SK-N-SH (cell line): ENCODE results near the gene MAST4. TPM values are rescaled to one million over a fixed set of nuclear protein-coding genes. Genes with fewer than 3 reads are reported as not detected.

Experiments
- CTCF ChIA-PET: fragments of 300-600, 350-600 bp; formaldehyde crosslinking; extraction: SDS; loops from one replicate; lab custom pipeline; 2021; lab: Yijun Ruan, JAX
- POLR2A ChIA-PET: fragments of 350-600 bp; sonication (Branson Sonifier 250); formaldehyde crosslinking; extraction: SDS; loops from one replicate; lab custom pipeline; 2020; ENCODE audit warnings: antibody characterized with exemption, inconsistent platforms; lab: Yijun Ruan, JAX
- DNase-seq: peaks from one replicate; pipeline ENCODE4 v3.0.0; 2012
- H2AFZ ChIP-seq: fragments of 200-600 bp; sonication (generic); 2 replicates; pipeline ENCODE4 v1.8.1; 2016; ENCODE audit warnings: antibody characterized with exemption, mild to moderate bottlenecking, low read depth
- H3F3A ChIP-seq: fragments of 200-600 bp; sonication (generic); replicated peaks from 2 replicates; pipeline ENCODE3; 2016; ENCODE audit warnings: antibody characterized with exemption, mild to moderate bottlenecking; ENCODE audit not compliant: insufficient read depth
- H3K27ac ChIP-seq, 2 experiments: fragments of 200-500 bp in 1 of 2; fragments of 200-600 bp in 1 of 2; sonication (Bioruptor generic) in 1 of 2; sonication (generic), shearing (Covaris generic) in 1 of 2; 2 replicates each; pipeline versions ENCODE4 v1.5.1 to v1.6.1; 2014 to 2016; ENCODE audit warnings: low read depth in 2 of 2, inconsistent platforms in 1 of 2, low read length in 1 of 2, mild to moderate bottlenecking in 1 of 2, mixed read lengths in 1 of 2
- H3K27me3 ChIP-seq: fragments of 200-600 bp; sonication (generic), shearing (Covaris generic); 2 replicates; pipeline ENCODE4 v1.6.1; 2016; ENCODE audit warnings: mixed run types; ENCODE audit not compliant: insufficient read depth
- H3K36me3 ChIP-seq, 2 experiments: fragments of 200-500 bp in 1 of 2; fragments of 200-600 bp in 1 of 2; sonication (Bioruptor generic) in 1 of 2; sonication (generic) in 1 of 2; replicated peaks in 1 of 2; 2 replicates each; pipeline versions ENCODE3 to v1.5.1; 2014 to 2016; ENCODE audit warnings: low read length in 1 of 2, mild to moderate bottlenecking in 1 of 2; ENCODE audit not compliant: insufficient read depth in 2 of 2, control insufficient read depth in 1 of 2
- H3K4me1 ChIP-seq, 2 experiments: fragments of 200-500 bp in 1 of 2; fragments of 200-600 bp in 1 of 2; sonication (Bioruptor generic) in 1 of 2; sonication (generic), shearing (Covaris generic) in 1 of 2; 2 replicates each; pipeline versions ENCODE4 v1.5.1 to v1.6.1; 2014 to 2016; ENCODE audit warnings: low read depth in 1 of 2, low read length in 1 of 2, mixed run types in 1 of 2; ENCODE audit not compliant: insufficient read depth in 2 of 2, control insufficient read depth in 1 of 2
- H3K4me2 ChIP-seq: fragments of 200-600 bp; sonication (generic), shearing (Covaris generic); 2 replicates; pipeline ENCODE4 v1.6.1; 2017; ENCODE audit warnings: mixed run types
- H3K4me3 ChIP-seq, 2 experiments: fragments of 200-500 bp in 1 of 2; fragments of 200-600 bp in 1 of 2; sonication (Bioruptor generic) in 1 of 2; sonication (generic), shearing (Covaris generic) in 1 of 2; 2 replicates each; pipeline versions ENCODE4 v1.5.1 to v1.8.1; 2014 to 2016; ENCODE audit warnings: low read depth in 2 of 2, inconsistent platforms in 1 of 2, low read length in 1 of 2, mild to moderate bottlenecking in 1 of 2, mixed read lengths in 1 of 2, moderate library complexity in 1 of 2
- H3K79me2 ChIP-seq: fragments of 200-600 bp; sonication (generic); 2 replicates; pipeline ENCODE4 v1.8.1; 2017; ENCODE audit warnings: mild to moderate bottlenecking; ENCODE audit not compliant: insufficient read depth
- H3K9ac ChIP-seq: fragments of 200-600 bp; sonication (generic); 2 replicates; pipeline ENCODE4 v1.6.1; 2017; ENCODE audit warnings: mixed run types
- H3K9me2 ChIP-seq: fragments of 200-600 bp; sonication (generic); 2 replicates; pipeline ENCODE4 v1.6.1; 2017; ENCODE audit warnings: mixed run types
- H3K9me3 ChIP-seq: fragments of 200-600 bp; sonication (generic); 2 replicates; pipeline ENCODE4 v1.6.1; 2017; ENCODE audit warnings: mixed run types, mild to moderate bottlenecking, moderate library complexity
- H4K20me1 ChIP-seq: fragments of 200-600 bp; sonication (generic); 2 replicates; pipeline ENCODE4 v1.6.1; 2017; ENCODE audit warnings: mild to moderate bottlenecking, mixed run types; ENCODE audit not compliant: insufficient read depth
- ELF1 ChIP-seq: IDR thresholded peaks from 2 replicates; pipeline ENCODE4 v1.4.0; 2012
- EP300 ChIP-seq, 2 experiments: IDR thresholded peaks; 2 replicates each; pipeline versions ENCODE4 v1.4.0 to v1.6.1; 2012; ENCODE audit warnings: borderline replicate concordance in 1 of 2, low read depth in 1 of 2, low read length in 1 of 2
- EZH2phosphoT487 ChIP-seq: fragments of 200-600 bp; sonication (generic); IDR thresholded peaks from 2 replicates; pipeline ENCODE4 v1.6.1; 2017; ENCODE audit warnings: low read depth, mixed run types, mild to moderate bottlenecking, antibody characterized with exemption, moderate library complexity, borderline replicate concordance
- FOSL2 ChIP-seq: IDR thresholded peaks from 2 replicates; pipeline ENCODE4 v1.4.0; 2012; ENCODE audit warnings: low read depth, mild to moderate bottlenecking, moderate library complexity, borderline replicate concordance
- FOXM1 ChIP-seq: IDR thresholded peaks from 2 replicates; pipeline ENCODE4 v1.4.0; 2012; ENCODE audit warnings: low read depth, mild to moderate bottlenecking
- GABPA ChIP-seq: IDR thresholded peaks from 2 replicates; pipeline ENCODE4 v1.4.0; 2012; ENCODE audit warnings: low read depth, mild to moderate bottlenecking
- GATA2 ChIP-seq: sonication (generic); formaldehyde crosslinking; IDR thresholded peaks from 2 replicates; pipeline ENCODE4 v1.5.0; 2020; ENCODE audit warnings: mild to moderate bottlenecking, missing genetic modification reagents
- JUND ChIP-seq: IDR thresholded peaks from 2 replicates; pipeline ENCODE4 v1.4.0; 2012
- MEF2A ChIP-seq: IDR thresholded peaks from 2 replicates; pipeline ENCODE4 v1.4.0; 2012; ENCODE audit warnings: low read depth, borderline replicate concordance
- NFIC ChIP-seq: IDR thresholded peaks from 2 replicates; pipeline ENCODE4 v1.4.0; 2012; ENCODE audit warnings: borderline replicate concordance
- POLR2AphosphoS5 ChIP-seq: IDR thresholded peaks from 2 replicates; pipeline ENCODE4 v1.6.1; 2012; ENCODE audit warnings: low read depth, low read length
- RCOR1 ChIP-seq: fragments of 150-350 bp; IDR thresholded peaks from 2 replicates; pipeline ENCODE4 v1.6.1; 2017; ENCODE audit warnings: antibody characterized with exemption, low read length
- RFX5 ChIP-seq: IDR thresholded peaks from 2 replicates; pipeline ENCODE4 v1.6.1; 2012; ENCODE audit warnings: mild to moderate bottlenecking, improper control_type of control experiment, low read length
- RXRA ChIP-seq: IDR thresholded peaks from 2 replicates; pipeline ENCODE4 v1.4.0; 2012; ENCODE audit warnings: low read depth, mild to moderate bottlenecking, borderline replicate concordance
- SMC3 ChIP-seq: IDR thresholded peaks from 2 replicates; pipeline ENCODE4 v1.6.1; 2012; ENCODE audit warnings: low read depth, low read length, improper control_type of control experiment
- USF2 ChIP-seq: fragments of 150-350 bp; IDR thresholded peaks from 2 replicates; pipeline ENCODE4 v1.6.1; 2017; ENCODE audit warnings: antibody characterized with exemption, low read length, low read depth, borderline replicate concordance
- WGBS: methylation state at CpG from one replicate; pipeline ENCODE4 v1.1.6; 2017; ENCODE audit warnings: low lambda C conversion rate; 5-methylcytosine and 5-hydroxymethylcytosine counted together
- polyA plus RNA-seq, 3 experiments: library from polyadenylated mRNA; depleted of rRNA; stranded (reverse); fragments of >200 nt; gene quantifications; 2 replicates each; pipeline ENCODE4 v1.2.3, GENCODE V29; 2012
- TF ChIP-seq, protein P1 (sequence below): IDR thresholded peaks from 2 replicates; pipeline ENCODE4 v1.4.0; 2012; ENCODE audit warnings: low read depth, borderline replicate concordance

The MAST4 gene
- polyA plus RNA-seq, 1 of the 3 experiments (the other 2 are of a cell fraction): 2.2 TPM

DNA sequence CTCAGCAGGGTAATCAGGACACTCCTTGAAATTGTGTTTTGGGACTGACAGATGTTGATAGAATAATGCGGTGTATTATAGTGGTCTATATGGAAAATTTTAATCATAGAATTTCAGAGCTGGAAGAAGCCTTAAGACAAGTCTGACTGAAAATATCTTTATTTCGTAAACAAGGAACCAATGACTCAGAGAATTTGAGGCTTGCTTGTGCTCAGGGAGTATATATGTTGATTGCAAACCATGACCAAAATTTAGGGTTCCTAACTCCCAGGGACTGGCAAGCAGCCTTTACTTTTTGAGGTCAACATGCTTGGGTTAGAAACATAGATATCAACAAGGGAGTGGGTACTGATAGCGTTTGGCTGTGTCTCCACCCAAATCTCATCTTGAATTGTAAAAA lies 313.2 kb downstream of the MAST4 start:
- no peaks in the 10 kb centered on the region for H3K9me2 ChIP-seq
- H2AFZ ChIP-seq: no peak overlapping the region
- no peaks in the 10 kb centered on the region for H3F3A ChIP-seq
- POLR2A ChIA-PET: no interaction called here
- no peaks in the 10 kb centered on the region for H3K4me1 ChIP-seq
- 65% methylated on average over 3 of the region's 3 CpGs for WGBS
- H3K36me3 ChIP-seq: no peaks in the 10 kb centered on the region
- no peaks in the 10 kb centered on the region for H3K27me3 ChIP-seq
- H3K79me2 ChIP-seq: no peaks in the 10 kb centered on the region
- no peaks in the 10 kb centered on the region for H4K20me1 ChIP-seq
- H3K9ac ChIP-seq: no peak overlapping the region
- H3K4me3 ChIP-seq: no peak overlapping the region
- CTCF ChIA-PET: no interaction called here
- no peaks in the 10 kb centered on the region for H3K9me3 ChIP-seq
- H3K27ac ChIP-seq: no peak overlapping the region
- no peak overlapping the region for H3K4me2 ChIP-seq
- no peak for DNase-seq
- TF ChIP-seq JUND (no peak), GATA2 (CRISPR knock-in tag) (no peak), SMC3 (no peak), NFIC (no peak), EZH2phosphoT487 (no peak), EP300 (IDR thresholded peaks at IDR 0.05; ENCODE audit: borderline replicate concordance in 1 of 2, low read depth in 1 of 2, low read length in 1 of 2) (no peak), RCOR1 (no peak), FOXM1 (no peak), ELF1 (no peak)
- TF ChIP-seq, all 33 proteins: peak for 0

- H3K9ac ChIP-seq: no peak overlapping the region
- no peaks in the 10 kb centered on the region for H3F3A ChIP-seq
- H3K27ac ChIP-seq: no peak overlapping the region
- no peaks in the 10 kb centered on the region for H3K27me3 ChIP-seq
- ChIA-PET POLR2A (no interaction called here), CTCF (no interaction called here)
- H3K79me2 ChIP-seq: no peaks in the 10 kb centered on the region
- H2AFZ ChIP-seq: no peak overlapping the region
- H3K9me2 ChIP-seq: no peaks in the 10 kb centered on the region
- H3K4me2 ChIP-seq: no peak overlapping the region
- H3K4me3 ChIP-seq: no peak overlapping the region
- H4K20me1 ChIP-seq: no peaks in the 10 kb centered on the region
- no peaks in the 10 kb centered on the region for H3K36me3 ChIP-seq
- DNase-seq: no peak
- no peaks in the 10 kb centered on the region for H3K4me1 ChIP-seq
- no peaks in the 10 kb centered on the region for H3K9me3 ChIP-seq
- no peak for TF ChIP-seq MEF2A
- TF ChIP-seq RXRA: no peak
- no peak for TF ChIP-seq GABPA
- TF ChIP-seq RFX5: no peak
- TF ChIP-seq ELF1: no peak
- no peak for TF ChIP-seq POLR2AphosphoS5
- no peak for TF ChIP-seq FOSL2
- no peak for TF ChIP-seq SMC3
- TF ChIP-seq, protein P1, sequence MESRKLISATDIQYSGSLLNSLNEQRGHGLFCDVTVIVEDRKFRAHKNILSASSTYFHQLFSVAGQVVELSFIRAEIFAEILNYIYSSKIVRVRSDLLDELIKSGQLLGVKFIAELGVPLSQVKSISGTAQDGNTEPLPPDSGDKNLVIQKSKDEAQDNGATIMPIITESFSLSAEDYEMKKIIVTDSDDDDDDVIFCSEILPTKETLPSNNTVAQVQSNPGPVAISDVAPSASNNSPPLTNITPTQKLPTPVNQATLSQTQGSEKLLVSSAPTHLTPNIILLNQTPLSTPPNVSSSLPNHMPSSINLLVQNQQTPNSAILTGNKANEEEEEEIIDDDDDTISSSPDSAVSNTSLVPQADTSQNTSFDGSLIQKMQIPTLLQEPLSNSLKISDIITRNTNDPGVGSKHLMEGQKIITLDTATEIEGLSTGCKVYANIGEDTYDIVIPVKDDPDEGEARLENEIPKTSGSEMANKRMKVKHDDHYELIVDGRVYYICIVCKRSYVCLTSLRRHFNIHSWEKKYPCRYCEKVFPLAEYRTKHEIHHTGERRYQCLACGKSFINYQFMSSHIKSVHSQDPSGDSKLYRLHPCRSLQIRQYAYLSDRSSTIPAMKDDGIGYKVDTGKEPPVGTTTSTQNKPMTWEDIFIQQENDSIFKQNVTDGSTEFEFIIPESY: no peak
- TF ChIP-seq USF2: no peak
These were observed 316.6 kb downstream of the MAST4 start for GRCh38 chr5:66912787-66913186.
